T1000 (cell line): ENCODE measurements around the gene TOP3A.

Source experiments
- DNase-seq: peaks from one replicate; lab custom pipeline; 2025; ENCODE audit warnings: mixed read lengths; lab: John Stamatoyannopoulos, UW

The TOP3A gene

DNA sequence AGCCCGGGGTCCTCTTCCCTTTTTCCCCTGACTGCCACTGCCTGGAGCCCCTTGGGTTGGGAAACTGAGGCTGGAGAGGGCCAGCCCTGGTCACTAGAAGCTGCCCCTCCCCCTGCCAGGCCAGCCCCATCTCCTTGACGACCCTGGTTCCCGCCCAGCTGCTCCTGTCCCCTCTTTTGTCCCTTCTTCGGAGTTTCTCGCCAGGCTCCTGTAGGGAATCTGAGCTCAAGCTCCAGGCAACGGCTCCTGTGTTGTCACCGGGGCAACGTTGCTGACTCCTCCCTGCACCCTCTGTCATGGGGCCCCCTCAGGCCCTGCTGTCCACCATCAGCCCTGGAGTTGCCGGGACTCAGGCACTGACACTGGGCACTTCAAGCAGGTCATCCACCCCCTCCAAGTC lies 83.6 kb downstream of the TOP3A start:
- no peak for DNase-seq

DNA sequence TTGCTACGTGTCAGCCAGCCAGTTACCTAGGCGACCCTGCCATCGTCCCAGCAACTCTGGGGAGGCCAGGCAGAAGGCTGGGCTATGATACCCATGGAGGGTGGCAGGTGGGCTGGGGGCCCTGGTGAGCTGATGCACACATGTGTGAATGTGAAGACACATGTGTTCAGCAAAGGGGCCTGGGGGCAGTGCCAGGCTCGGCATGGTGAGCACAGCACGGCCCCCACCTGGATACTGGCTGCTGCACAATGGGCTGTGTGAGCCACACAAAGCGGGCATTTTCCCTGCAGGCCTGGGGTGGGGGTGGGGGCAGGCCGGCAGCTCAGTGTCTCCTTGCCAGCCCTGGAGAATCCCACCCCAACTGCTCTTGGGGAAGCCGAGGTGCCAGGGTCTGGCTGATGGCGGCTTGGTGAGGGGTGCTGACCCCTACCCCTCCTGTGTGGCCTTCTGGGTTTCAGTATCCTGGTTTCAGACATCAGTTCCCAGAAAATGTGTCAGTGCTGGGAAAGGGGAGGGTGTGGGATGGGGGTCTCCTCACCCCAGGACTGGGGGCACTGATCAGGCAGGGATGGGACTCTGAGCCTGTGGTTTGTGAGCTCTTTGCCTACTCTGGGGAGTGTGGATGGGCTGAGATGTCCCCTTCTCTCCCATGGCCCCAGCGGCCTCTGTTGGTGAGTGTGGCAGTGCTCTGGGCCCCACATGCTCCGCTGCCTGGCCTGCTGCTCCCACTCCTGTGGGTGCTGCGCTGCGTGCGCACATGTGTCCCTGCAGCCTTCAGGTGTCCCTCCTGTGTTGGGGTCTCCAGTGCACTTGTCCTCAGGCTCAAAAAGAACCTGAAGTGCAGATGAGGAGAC lies 84.3 kb downstream of the TOP3A start:
- DNase-seq, result no peak

DNA sequence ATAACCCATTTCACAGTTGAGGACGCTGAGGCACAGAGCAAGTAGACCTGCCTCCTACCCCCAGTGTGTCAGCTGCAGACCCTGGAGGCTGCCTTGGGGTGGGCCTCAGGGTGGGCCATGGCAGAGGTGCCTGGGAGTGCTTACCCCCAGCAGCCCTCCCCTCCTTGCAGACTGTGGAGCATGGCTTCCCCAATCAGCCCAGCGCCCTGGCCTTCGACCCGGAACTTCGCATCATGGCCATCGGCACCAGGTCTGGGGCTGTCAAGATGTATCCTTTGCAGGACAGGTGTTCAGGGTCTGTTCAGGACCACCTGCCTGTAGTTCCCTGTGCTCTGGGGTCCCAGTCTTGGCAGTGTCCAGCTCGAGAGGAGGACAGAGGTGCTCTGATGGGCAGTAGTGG lies 85.0 kb downstream of the TOP3A start:
- no peak for DNase-seq

DNA sequence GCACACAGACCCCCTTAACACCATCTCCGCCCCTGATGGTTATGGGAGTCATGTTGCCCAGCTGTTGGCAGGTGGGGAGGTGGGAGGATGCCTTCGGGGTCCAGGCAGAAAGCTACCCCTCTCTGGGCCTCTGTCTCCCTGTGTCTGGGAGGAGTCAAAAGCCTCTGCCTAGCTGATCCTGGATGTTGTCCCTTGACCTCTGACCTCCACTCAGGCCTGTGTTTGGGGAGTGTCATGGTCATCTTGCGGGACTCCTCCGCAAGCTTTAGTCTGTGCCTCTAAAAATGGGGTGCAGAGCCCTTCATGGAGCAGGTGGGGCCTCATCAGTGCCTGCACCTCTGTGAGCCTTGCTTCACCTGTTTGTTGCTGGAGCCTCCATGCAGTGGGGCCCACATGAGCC lies 85.5 kb downstream of the TOP3A start:
- DNase-seq, result no peak

- no peak for DNase-seq
Measured at GRCh38 chr17:18228176-18228682, 86.6 kb downstream of the TOP3A start.

- DNase-seq, result no peak
Measured at GRCh38 chr17:18227635-18228034, 87.2 kb downstream of the TOP3A start.

- no peak for DNase-seq
Measured at GRCh38 chr17:18226284-18226945, 88.4 kb downstream of the TOP3A start.

- DNase-seq, result no peak
Measured at GRCh38 chr17:18225642-18226283, 89.0 kb downstream of the TOP3A start.

DNA sequence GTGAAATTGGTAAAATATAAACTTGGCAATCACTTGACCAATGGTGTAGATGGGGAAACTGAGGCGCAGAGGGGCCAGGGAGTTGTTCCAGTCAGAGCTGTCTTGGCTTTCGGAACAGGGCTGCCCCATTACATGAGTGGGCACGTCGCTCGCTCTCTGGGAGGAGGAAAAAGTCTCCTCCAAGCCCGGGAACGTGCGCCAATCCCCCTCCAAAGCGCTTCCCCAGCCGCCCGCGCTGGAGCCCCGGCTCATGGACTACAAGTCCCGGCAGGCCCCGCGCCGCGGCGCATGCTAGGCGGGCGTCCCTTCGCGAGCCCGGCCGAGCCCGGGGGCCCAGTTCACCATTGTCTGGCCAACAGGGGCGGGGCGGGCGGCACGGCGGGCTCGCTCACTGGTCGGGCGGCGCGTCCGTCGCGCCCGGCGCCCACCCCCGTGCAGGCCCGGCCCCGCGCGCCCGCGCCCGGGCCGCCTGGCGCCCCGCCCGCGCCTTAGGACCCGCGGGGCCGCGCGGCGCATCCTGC lies 89.6 kb downstream of the TOP3A start, which contains the start of gene LLGL1:
TSS of gene LLGL1 (plus strand) at position 515 of the 521 bp plus-strand sequence. CDS start 48 bp downstream, outside the sequence.
- DNase-seq, result peak; percentile 91

DNA sequence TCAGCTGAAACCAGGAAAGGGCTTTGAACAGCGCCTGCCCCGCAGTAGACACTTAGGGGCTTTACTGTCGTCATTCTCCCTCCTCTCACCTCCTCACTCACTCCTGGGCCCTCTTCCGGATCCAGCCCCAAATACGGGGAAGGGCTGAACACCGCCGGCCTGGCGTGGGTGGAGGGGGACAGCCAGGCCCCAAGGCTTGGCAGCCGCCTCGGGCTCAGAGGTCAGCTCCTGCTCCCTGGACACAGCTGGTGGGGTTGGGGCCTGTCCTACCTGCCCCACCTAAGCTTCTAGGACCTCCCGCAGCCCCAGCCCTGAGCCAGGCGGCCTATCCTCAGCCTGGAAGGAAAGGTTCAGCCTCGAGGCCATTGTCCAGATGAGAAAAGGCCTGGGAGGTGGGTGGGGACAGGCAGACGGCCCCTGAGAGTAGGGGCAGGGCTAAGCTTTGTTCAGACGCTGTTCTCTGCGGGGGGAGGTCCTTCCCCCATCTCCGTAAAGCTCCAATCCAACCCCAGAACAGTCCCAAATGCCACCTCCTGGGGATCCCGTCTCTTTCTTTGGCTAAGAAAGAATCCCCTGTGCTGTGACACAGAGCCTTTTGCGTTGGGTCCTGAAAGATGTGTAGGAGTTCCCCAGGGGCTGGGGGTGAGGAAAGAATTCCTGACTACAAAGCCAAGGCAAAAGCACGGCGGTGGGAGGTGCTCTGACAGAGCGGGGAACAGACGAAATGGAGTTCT lies 90.2 kb downstream of the TOP3A start:
- DNase-seq, result no peak

DNA sequence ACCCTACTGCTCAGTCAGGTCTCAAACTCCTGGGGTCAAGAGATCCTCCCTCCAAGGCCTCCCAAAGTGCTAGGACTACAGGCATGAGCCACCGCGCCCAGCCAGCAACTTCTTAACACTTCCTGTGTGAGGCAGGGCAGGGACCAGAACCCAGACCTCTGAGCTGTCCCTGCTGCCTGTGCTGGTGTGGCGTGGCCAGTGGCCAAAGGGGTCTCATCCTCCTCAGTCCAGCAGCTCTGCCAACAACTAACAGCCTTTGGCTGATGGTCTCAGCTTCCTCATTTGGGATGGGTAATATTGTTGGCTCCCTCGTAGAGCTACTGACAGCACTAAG lies 90.8 kb downstream of the TOP3A start:
- no peak for DNase-seq
